Middle frontal gyrus (tissue), 1 donor: ENCODE results near the gene B3GAT3.
"Not testable (repeated sequence)": the region's sequence is repeated elsewhere in the genome, so short reads cannot be mapped to it uniquely, and the experiment has no call there.

Experiments
- DNase-seq: peaks from one replicate; pipeline ENCODE4 v3.0.0-alpha.2; 2015; ENCODE audit warnings: low spot score; ENCODE audit errors: extremely low spot score

The B3GAT3 gene

GRCh38 chr11:62604460-62605120 is 17.2 kb downstream of the B3GAT3 start:
- no peak for DNase-seq

- no peak for DNase-seq
Measured at GRCh38 chr11:62603776-62604299, 17.9 kb downstream of the B3GAT3 start.

GRCh38 chr11:62603072-62603408 is 18.7 kb downstream of the B3GAT3 start:
- no peak for DNase-seq

GRCh38 chr11:62602141-62603071 is 19.4 kb downstream of the B3GAT3 start:
- peak; percentile 61 for DNase-seq

GRCh38 chr11:62601372-62602140 is 20.2 kb downstream of the B3GAT3 start, which contains the start of gene MTA2:
Gene MTA2, minus strand, starts transcription at chr11:62601865. Its CDS starts 415 bp downstream, at chr11:62601450.
- DNase-seq, result peak; percentile 95

GRCh38 chr11:62601122-62601371 is 20.7 kb downstream of the B3GAT3 start:
- no peak for DNase-seq

- no peak for DNase-seq
Measured at GRCh38 chr11:62600367-62601121, 21.2 kb downstream of the B3GAT3 start.

GRCh38 chr11:62599901-62600300 is 21.9 kb downstream of the B3GAT3 start:
- DNase-seq, result no peak

GRCh38 chr11:62599069-62599696 is 22.6 kb downstream of the B3GAT3 start:
- DNase-seq, result peak; percentile 73

- no peak for DNase-seq
Measured at GRCh38 chr11:62595124-62595523, 26.7 kb downstream of the B3GAT3 start.

- no peak for DNase-seq
Measured at GRCh38 chr11:62593434-62594044, 28.2 kb downstream of the B3GAT3 start.

GRCh38 chr11:62592989-62593421 is 28.8 kb downstream of the B3GAT3 start:
- no peak for DNase-seq

- DNase-seq, result no peak
Measured at GRCh38 chr11:62592146-62592815, 29.5 kb downstream of the B3GAT3 start.

GRCh38 chr11:62591448-62592145 is 30.2 kb downstream of the B3GAT3 start, which contains the start of gene TUT1:
Gene TUT1, minus strand, starts transcription at chr11:62591523. Its CDS starts 38 bp downstream, at chr11:62591485.
- peak; percentile 100 for DNase-seq

GRCh38 chr11:62588966-62589637 is 32.7 kb downstream of the B3GAT3 start:
- DNase-seq, result no peak

GRCh38 chr11:62585356-62585755 is 36.4 kb downstream of the B3GAT3 start:
- not testable (repeated sequence) for DNase-seq

- not testable (repeated sequence) for DNase-seq
Measured at GRCh38 chr11:62581735-62582134, 40.1 kb downstream of the B3GAT3 start.
